ENCODE results near the gene ENAH. TPM values are rescaled to one million over a fixed set of nuclear protein-coding genes. Genes with fewer than 3 reads are reported as not detected.

Gene ENAH
- total RNA-seq, 2 experiments from 2014 or later: not detected

- H3K36me3 Mint-ChIP-seq (ENCODE audit: low read depth): no peaks in the 10 kb centered on the region
- CTCF ChIA-PET: interaction anchor here (1.1 kb wide), 1 partner anchor 46 kb away, joined by 3 read pairs; no protein-coding TSS in a partner anchor
- POLR2A ChIA-PET: no interaction called here
- DNase-seq (no peak), ATAC-seq (no peak)
- H3K4me3 Mint-ChIP-seq: no peak overlapping the region
- no peaks in the 10 kb centered on the region for H3K9me3 Mint-ChIP-seq (ENCODE audit: insufficient read depth)
- H3K27me3 Mint-ChIP-seq (ENCODE audit: low read depth): peaks cover 10% of the 10 kb centered on the region
- H3K27ac Mint-ChIP-seq: no peak overlapping the region
- H3K4me1 Mint-ChIP-seq (ENCODE audit: low read depth): peaks cover 16% of the 10 kb centered on the region
These were observed 109.6 kb downstream of the ENAH start for GRCh38 chr1:225543350-225543749.

GRCh38 chr1:225541383-225541782, 111.5 kb downstream of the ENAH start:
- peaks cover 12% of the 10 kb centered on the region for H3K27me3 Mint-ChIP-seq (ENCODE audit: low read depth)
- no peak overlapping the region for H3K27ac Mint-ChIP-seq
- no peak for DNase-seq
- ChIA-PET CTCF (no interaction called here), POLR2A (no interaction called here)
- H3K36me3 Mint-ChIP-seq (ENCODE audit: low read depth): no peaks in the 10 kb centered on the region
- no peaks in the 10 kb centered on the region for H3K9me3 Mint-ChIP-seq (ENCODE audit: insufficient read depth)
- no peak for ATAC-seq
- peaks cover 2% of the 10 kb centered on the region for H3K4me1 Mint-ChIP-seq (ENCODE audit: low read depth)
- H3K4me3 Mint-ChIP-seq: no peak overlapping the region

GRCh38 chr1:225539575-225539974, 113.3 kb downstream of the ENAH start:
- Mint-ChIP-seq H3K4me1 (ENCODE audit: low read depth) (no peaks in the 10 kb centered on the region), H3K4me3 (no peak overlapping the region), H3K9me3 (ENCODE audit: insufficient read depth) (no peaks in the 10 kb centered on the region), H3K36me3 (ENCODE audit: low read depth) (no peaks in the 10 kb centered on the region), H3K27ac (no peak overlapping the region), H3K27me3 (ENCODE audit: low read depth) (peaks cover 21% of the 10 kb centered on the region)
- DNase-seq: no peak
- no peak for ATAC-seq
- CTCF ChIA-PET: no interaction called here
- POLR2A ChIA-PET: no interaction called here

GRCh38 chr1:225539069-225539468, 113.9 kb downstream of the ENAH start:
- Mint-ChIP-seq H3K4me1 (ENCODE audit: low read depth) (no peaks in the 10 kb centered on the region), H3K27me3 (ENCODE audit: low read depth) (peaks cover 21% of the 10 kb centered on the region), H3K36me3 (ENCODE audit: low read depth) (no peaks in the 10 kb centered on the region), H3K27ac (no peak overlapping the region), H3K4me3 (no peak overlapping the region), H3K9me3 (ENCODE audit: insufficient read depth) (no peaks in the 10 kb centered on the region)
- ChIA-PET CTCF (interaction anchor here (0.7 kb wide), 1 partner anchor 57 kb away, joined by 3 read pairs; no protein-coding TSS in a partner anchor), POLR2A (no interaction called here)
- no peak for ATAC-seq
- DNase-seq: no peak

- no peaks in the 10 kb centered on the region for H3K4me1 Mint-ChIP-seq (ENCODE audit: low read depth)
- DNase-seq (no peak), ATAC-seq (no peak)
- no peak overlapping the region for H3K4me3 Mint-ChIP-seq
- POLR2A ChIA-PET: no interaction called here
- no peak overlapping the region for H3K27ac Mint-ChIP-seq
- CTCF ChIA-PET: no interaction called here
- H3K36me3 Mint-ChIP-seq (ENCODE audit: low read depth): no peaks in the 10 kb centered on the region
- H3K9me3 Mint-ChIP-seq (ENCODE audit: insufficient read depth): no peaks in the 10 kb centered on the region
- H3K27me3 Mint-ChIP-seq (ENCODE audit: low read depth): peaks cover 28% of the 10 kb centered on the region
These were observed 115.2 kb downstream of the ENAH start for GRCh38 chr1:225537554-225538251.

- Mint-ChIP-seq H3K27me3 (ENCODE audit: low read depth) (peaks cover 38% of the 10 kb centered on the region), H3K9me3 (ENCODE audit: insufficient read depth) (no peaks in the 10 kb centered on the region), H3K36me3 (ENCODE audit: low read depth) (no peaks in the 10 kb centered on the region), H3K4me3 (no peak overlapping the region), H3K27ac (no peak overlapping the region), H3K4me1 (ENCODE audit: low read depth) (no peaks in the 10 kb centered on the region)
- DNase-seq (no peak), ATAC-seq (no peak)
- POLR2A ChIA-PET: no interaction called here
- CTCF ChIA-PET: interaction anchor here (0.9 to 1.2 kb wide), 3 partner anchors 19 to 58 kb away, joined by 3 read pairs; no protein-coding TSS in a partner anchor
These were observed 117.6 kb downstream of the ENAH start for GRCh38 chr1:225535280-225535679.

GRCh38 chr1:225534772-225535171, 118.2 kb downstream of the ENAH start:
- no peaks in the 10 kb centered on the region for H3K9me3 Mint-ChIP-seq (ENCODE audit: insufficient read depth)
- no peak overlapping the region for H3K4me3 Mint-ChIP-seq
- DNase-seq (no peak), ATAC-seq (no peak)
- ChIA-PET CTCF (interaction anchor here (0.9 kb wide), 1 partner anchor 58 kb away, joined by 3 read pairs; no protein-coding TSS in a partner anchor), POLR2A (no interaction called here)
- no peak overlapping the region for H3K27ac Mint-ChIP-seq
- peaks cover 38% of the 10 kb centered on the region for H3K27me3 Mint-ChIP-seq (ENCODE audit: low read depth)
- H3K4me1 Mint-ChIP-seq (ENCODE audit: low read depth): no peaks in the 10 kb centered on the region
- H3K36me3 Mint-ChIP-seq (ENCODE audit: low read depth): no peaks in the 10 kb centered on the region

GRCh38 chr1:225534135-225534534, 118.8 kb downstream of the ENAH start:
- Mint-ChIP-seq H3K4me1 (ENCODE audit: low read depth) (no peaks in the 10 kb centered on the region), H3K9me3 (ENCODE audit: insufficient read depth) (no peaks in the 10 kb centered on the region), H3K27ac (no peak overlapping the region), H3K4me3 (no peak overlapping the region), H3K27me3 (ENCODE audit: low read depth) (peaks cover 34% of the 10 kb centered on the region), H3K36me3 (ENCODE audit: low read depth) (no peaks in the 10 kb centered on the region)
- DNase-seq: no peak
- no peak for ATAC-seq
- ChIA-PET CTCF (no interaction called here), POLR2A (no interaction called here)

GRCh38 chr1:225533238-225533637, 119.7 kb downstream of the ENAH start:
- ChIA-PET POLR2A (no interaction called here), CTCF (no interaction called here)
- DNase-seq (no peak), ATAC-seq (no peak)
- Mint-ChIP-seq H3K36me3 (ENCODE audit: low read depth) (no peaks in the 10 kb centered on the region), H3K27me3 (ENCODE audit: low read depth) (peaks cover 28% of the 10 kb centered on the region), H3K4me3 (no peak overlapping the region), H3K4me1 (ENCODE audit: low read depth) (no peaks in the 10 kb centered on the region), H3K27ac (no peak overlapping the region), H3K9me3 (ENCODE audit: insufficient read depth) (no peaks in the 10 kb centered on the region)

GRCh38 chr1:225532240-225532944, 120.5 kb downstream of the ENAH start:
- Mint-ChIP-seq H3K9me3 (ENCODE audit: insufficient read depth) (no peaks in the 10 kb centered on the region), H3K4me3 (no peak overlapping the region), H3K27me3 (ENCODE audit: low read depth) (peaks cover 26% of the 10 kb centered on the region), H3K36me3 (ENCODE audit: low read depth) (no peaks in the 10 kb centered on the region), H3K27ac (no peak overlapping the region), H3K4me1 (ENCODE audit: low read depth) (no peaks in the 10 kb centered on the region)
- ChIA-PET POLR2A (no interaction called here), CTCF (no interaction called here)
- DNase-seq: no peak
- no peak for ATAC-seq

- no peaks in the 10 kb centered on the region for H3K4me1 Mint-ChIP-seq (ENCODE audit: low read depth)
- DNase-seq: no peak
- no peak overlapping the region for H3K27ac Mint-ChIP-seq
- ChIA-PET POLR2A (no interaction called here), CTCF (no interaction called here)
- no peak for ATAC-seq
- no peak overlapping the region for H3K4me3 Mint-ChIP-seq
- H3K36me3 Mint-ChIP-seq (ENCODE audit: low read depth): no peaks in the 10 kb centered on the region
- peaks cover 18% of the 10 kb centered on the region for H3K27me3 Mint-ChIP-seq (ENCODE audit: low read depth)
- H3K9me3 Mint-ChIP-seq (ENCODE audit: insufficient read depth): no peaks in the 10 kb centered on the region
These were observed 123.2 kb downstream of the ENAH start for GRCh38 chr1:225529726-225530125.

- Mint-ChIP-seq H3K9me3 (ENCODE audit: insufficient read depth) (no peaks in the 10 kb centered on the region), H3K27ac (no peak overlapping the region), H3K36me3 (ENCODE audit: low read depth) (no peaks in the 10 kb centered on the region), H3K4me1 (ENCODE audit: low read depth) (no peaks in the 10 kb centered on the region), H3K27me3 (ENCODE audit: low read depth) (peaks cover 14% of the 10 kb centered on the region), H3K4me3 (no peak overlapping the region)
- DNase-seq (no peak), ATAC-seq (no peak)
- POLR2A ChIA-PET: no interaction called here
- CTCF ChIA-PET: no interaction called here
These were observed 125.3 kb downstream of the ENAH start for GRCh38 chr1:225527575-225527974.

All from activated CD8-positive, alpha-beta T cell treated with anti-CD3 and anti-CD28 coated beads, Interleukin-2, amount 10 ng/mL, durations not matched to agents 7 days and 5 days (primary cell).